ENCODE measurements around the gene RFX1.

RFX1 gene

DNA sequence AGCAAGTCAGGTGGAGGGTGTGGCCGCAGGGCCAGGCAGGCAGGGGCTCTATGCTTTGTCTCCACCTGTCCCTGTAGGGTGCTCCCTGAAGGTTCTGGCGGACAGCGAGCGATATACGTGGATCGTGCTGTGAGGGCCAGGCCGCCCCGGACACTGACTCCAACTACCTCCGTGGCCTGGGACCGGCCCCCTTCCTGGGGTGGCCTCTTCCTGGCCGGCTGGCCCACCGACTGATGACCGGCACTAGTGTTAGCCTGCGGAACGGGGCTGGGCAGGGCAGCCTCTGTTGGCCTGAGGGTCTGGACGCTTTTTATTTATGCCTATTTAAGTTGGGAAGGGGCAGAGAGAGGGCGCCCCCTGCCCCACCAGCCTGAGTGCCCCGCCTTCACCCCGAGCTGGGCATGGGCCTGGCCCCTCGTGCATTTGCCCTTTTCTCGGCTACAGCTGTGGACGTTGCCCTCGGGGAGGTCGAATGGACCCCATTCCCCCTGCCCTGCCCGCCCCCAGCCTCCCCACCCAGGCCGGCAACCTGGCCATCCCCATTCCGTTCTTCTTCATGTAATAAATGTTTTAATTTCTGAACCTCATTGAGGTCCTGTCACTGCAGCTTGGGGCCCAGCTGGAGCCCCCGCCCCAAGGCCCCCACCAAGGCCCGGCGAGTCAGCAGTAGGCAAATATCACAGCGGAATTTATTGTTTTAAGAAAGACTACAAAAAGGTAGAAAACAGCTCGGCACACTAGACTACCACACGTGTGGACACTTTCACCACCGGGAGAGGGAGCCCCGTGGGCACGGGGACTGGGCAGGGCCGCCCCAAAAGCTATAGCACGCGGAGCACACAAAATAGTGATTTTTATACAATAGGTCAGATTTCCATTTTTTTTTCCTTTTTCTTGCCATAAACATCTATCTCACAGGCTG, 45.0 kb downstream of the RFX1 start:
- DNase-seq: no peak

DNA sequence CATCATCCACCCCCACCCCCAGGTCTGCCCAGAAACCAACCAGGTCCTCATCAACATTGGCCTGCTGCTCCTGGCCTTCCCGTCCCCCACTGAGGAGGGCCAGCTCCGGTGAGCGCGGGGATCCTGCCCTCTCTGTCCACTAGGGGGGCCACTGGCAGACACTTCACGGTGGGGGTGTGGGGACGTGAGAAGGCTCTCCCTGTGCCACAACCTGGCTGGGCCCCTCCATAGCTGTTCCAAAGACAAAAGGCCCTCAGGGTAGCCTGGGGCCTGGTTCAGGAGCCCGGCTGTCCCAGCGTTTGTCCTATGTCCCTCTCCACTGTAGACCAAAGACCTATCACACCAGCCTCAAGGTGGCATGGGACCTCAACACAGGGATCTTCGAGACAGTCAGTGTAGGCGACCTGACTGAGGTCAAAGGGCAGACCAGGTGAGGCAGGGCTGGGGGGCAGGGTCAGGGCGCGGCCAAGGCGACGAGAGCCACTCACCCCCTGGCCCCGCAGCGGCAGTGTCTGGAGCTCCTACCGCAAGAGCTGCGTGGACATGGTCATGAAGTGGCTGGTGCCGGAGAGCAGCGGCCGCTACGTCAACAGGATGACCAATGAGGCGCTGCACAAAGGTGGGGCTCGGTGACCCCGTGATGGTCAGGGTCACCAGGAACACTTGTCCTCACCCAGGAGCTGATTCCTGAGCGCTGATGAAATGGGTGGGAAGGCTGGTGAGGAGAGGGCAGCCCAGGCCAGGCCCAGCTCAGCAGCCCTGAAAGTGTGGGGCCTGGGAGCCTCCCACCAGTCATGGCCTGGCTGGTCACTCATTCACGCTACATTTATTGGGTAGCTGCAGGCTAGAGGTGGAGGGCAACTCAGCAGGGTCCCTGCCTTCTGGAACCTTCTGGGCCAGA, 45.9 kb downstream of the RFX1 start:
- DNase-seq: peak in 1 of 2 donors; percentile 26

DNA sequence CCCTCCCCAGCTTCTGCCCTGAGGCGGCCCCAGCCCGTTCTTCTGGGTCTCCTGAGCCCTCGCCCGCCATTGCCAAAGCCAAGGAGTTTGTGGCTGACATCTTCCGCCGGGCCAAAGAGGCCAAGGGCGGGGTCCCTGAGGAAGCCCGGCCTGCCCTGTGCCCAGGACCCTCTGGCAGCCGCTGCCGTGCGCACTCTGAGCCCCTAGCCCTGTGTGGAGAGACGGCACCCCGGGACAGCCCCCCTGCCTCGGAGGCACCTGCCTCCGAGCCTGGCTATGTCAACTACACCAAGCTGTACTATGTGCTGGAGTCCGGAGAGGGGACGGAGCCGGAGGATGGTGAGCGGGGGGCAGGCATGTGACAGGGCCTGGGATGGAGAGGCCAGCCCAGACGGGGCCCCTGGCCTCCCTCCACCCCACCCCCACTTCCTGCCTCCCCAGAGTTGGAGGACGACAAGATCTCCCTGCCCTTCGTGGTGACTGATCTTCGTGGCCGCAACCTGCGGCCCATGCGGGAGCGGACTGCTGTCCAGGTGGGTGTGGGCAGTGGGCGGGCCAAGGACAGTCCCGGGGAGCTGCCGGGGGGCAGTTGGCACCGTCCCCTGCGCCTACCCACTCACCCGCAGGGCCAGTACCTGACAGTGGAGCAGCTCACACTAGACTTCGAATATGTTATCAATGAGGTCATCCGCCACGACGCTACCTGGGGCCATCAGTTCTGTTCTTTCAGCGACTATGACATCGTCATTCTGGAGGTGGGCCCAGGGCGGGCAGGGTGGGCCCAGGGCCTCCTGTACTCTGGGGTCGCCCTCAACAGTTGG, 46.8 kb downstream of the RFX1 start:
- no peak for DNase-seq

DNA sequence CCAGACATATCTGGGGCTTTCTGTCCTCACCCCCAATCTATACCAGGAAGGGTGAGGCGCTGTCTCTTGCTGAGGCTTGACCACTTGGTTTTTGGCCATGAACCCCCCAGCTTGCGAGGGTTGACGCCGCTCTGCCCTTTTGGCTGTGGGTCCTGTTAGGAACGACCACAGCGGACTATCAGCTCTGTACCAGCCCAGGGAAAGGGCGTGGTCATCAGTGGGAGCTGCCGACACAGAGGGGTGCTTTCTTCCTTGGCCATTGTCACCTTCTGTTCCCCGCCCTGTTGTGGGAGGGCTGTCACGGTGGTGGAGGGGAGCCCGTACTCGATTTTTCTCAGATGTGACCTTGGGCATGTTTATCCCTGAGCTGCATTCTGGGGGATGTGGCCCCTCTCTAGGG, 48.1 kb downstream of the RFX1 start:
- no peak for DNase-seq

GRCh38 chr19:13957051-13957450, 49.1 kb downstream of the RFX1 start:
- DNase-seq: no peak

DNA sequence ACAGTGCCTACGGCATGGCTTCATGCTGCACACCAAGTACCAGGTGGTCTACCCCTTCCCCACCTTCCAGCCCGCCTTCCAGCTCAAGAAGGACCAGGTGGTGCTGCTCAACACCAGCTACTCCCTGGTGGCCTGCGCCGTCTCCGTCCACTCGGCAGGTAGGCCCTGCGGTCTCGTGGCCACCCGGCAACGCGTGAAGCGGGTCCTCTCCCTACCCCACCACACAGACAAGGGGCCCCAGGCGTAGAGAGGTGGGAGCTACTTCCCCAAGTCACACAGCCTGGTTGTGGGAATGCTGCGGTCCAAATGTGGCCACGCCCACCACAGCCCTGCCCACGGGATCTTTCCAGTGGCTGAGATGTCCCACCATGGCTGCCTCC, 49.8 kb downstream of the RFX1 start:
- DNase-seq: no peak

DNA sequence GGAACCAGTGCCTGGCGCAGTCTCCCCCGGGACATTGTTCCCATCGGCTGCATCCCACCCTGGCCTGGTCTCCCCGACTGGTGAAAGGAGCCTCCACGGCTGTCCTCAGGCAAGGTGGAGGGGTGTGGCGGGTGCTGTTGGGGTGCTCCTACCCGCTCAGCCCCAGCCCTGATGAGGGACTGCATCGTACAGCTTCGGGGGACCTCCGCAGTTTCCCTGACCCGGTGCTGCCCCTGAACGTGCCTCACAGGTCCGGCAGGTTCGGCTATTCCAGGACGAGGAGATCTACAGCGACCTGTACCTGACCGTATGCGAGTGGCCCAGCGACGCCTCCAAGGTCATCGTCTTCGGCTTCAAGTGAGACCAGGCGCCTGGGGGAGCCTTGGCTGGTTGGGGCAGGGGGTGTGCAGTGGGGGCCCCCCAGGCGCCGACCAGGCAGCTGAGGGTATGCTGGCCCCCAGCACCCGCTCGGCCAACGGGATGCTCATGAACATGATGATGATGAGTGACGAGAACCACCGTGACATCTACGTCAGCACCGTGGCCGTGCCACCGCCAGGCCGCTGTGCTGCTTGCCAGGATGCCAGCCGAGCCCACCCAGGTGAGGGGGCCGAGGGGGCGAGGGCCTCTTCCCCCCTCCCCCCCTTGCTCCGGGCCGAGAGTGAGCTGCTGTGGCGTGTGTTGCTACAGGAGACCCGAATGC, 50.3 kb downstream of the RFX1 start:
- no peak for DNase-seq

GRCh38 chr19:13954185-13954584, 51.9 kb downstream of the RFX1 start:
- DNase-seq: no peak

DNA sequence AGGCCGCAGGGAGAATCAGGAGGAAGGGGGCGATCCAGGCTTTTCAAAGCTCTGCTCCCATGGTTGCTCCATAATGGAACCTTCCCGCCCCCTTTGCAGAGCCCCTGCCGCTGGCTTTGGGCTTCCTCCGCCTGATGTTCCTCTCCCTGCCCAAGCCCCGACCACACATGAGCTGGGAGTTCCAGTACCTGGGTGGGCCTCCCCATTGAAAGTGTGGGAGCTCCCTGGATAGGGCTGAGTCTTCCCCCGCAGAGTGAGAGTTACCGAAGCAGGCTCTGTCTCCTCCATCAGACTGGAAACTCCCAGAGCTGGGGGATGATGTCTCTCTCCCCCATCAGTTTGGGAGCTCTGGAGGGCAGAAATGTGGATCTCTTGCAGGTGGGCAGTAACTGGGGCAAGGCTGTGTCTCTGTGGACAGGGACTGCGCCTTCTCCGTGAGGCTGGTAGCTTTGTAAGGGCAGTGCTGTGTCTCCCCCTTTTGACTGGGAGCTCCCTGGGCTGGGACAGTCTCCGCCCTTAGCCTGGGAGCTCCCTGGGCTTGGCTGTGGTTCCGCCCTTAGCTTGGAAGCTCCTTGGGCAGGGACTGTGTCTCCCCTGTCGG, 53.1 kb downstream of the RFX1 start:
- no peak for DNase-seq

- DNase-seq: peak; percentile 99
Observed at GRCh38 chr19:13952154-13952930, 53.8 kb downstream of the RFX1 start, which contains the start of gene DCAF15. Gene DCAF15 (plus strand): TSS chr19:13952509. CDS start chr19:13952513, 4 bp downstream.

- no peak for DNase-seq
Observed at GRCh38 chr19:13951799-13952153, 54.3 kb downstream of the RFX1 start.

- DNase-seq: no peak
Observed at GRCh38 chr19:13951043-13951442, 55.1 kb downstream of the RFX1 start.

DNA sequence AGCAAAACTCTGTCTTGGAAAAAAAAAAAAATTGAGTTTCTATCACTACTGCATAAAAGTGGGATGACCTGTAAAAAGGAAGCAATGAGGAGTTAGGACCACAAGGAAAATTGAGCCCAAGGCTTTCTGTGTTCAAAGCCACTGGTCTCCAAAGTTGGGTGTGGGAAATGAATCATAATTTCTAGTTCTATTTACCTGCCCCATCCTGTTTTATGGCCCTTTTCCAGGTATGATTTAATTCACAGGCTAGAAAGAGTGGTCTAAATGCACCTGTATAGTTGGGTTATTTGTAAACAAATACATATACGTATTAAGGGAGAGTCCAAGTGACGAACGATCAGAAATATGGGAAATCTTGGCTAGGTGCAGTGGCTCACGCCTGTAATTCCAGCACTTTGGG, 59.7 kb downstream of the RFX1 start:
- DNase-seq: no peak

- DNase-seq: no peak
Observed at GRCh38 chr19:13942023-13942684, 64.0 kb downstream of the RFX1 start.

DNA sequence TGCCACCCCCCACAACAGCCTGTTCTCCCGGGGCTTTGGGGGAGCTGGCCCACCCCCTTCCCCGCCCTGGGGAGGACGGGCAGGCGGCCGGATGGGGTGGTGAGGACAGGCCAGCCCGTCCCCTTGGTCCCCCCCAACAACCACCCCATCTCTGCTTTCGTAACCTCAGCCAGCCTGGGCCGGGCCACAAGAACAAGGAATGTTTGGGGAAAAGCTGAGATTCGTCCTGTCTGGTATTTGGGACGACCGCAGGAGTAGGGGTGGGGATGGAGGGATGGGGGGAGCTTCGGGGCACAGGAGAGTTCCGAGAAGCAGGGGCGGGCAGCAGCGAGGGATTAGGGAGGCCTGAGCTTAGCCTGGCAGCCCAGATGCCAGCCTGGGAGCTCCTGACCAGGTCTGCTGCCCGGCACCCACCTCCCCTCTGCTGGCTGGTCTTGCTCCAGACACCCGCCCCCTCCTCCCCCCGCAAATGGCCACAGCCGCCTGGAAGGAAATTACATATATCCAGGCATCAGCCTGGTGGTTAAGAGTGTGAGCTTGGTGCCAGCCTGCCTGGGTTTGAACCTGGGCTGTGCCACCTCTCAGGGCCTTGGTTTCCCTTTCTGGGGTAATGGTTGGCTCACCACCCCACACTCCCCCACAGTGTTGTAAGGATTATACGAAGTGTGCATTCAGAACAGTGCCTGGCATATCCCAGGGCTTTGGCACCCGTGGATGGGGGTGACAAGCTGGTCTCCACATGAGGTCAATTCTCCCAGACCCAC, 67.6 kb downstream of the RFX1 start, which contains the start of gene PODNL1:
Gene PODNL1, minus strand, starts transcription at position 117 of the 764 bp plus-strand sequence. CDS start 236 bp downstream, outside the sequence.
- no peak for DNase-seq

DNA sequence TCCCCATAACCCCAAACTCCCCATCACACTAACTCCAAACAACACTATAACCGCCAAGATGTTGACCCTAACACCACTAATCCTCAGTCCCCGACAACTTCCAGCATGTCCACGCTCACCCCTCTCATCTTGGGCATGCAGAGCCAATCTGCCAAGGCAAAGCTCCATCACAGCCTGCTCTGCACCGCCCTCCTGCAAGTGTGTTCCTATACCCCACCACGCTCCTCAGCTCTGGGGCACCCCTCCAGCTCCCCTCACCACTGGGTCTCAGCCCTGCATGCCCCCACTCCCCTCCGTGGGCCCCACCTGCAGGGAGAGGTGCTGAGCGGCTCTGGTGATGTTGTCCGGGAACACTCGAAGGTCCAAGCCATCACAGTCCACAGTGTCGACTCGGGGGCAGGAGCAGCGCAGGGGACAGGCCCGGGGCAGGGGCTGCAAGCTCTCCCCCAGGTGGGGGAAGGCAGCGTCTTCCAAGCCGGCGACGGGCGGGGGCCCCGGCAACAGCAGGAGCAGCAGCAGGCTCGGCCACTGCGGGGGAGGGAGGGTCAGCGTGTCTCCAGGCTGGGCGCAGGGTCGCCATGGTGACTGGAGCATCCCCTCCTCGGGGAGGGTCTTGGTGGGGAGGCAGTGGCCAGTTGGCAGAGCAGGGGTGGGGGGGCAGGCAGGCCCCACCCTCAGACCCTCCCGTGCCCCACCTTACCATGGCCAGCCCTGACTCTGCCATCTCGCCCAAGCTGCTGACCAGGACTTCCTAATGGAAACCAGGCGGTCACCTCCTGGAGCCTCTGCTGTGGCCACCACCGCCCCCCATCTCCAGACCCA, 68.4 kb downstream of the RFX1 start:
- no peak for DNase-seq

GRCh38 chr19:13935765-13936510, 70.2 kb downstream of the RFX1 start:
- DNase-seq: no peak

DNA sequence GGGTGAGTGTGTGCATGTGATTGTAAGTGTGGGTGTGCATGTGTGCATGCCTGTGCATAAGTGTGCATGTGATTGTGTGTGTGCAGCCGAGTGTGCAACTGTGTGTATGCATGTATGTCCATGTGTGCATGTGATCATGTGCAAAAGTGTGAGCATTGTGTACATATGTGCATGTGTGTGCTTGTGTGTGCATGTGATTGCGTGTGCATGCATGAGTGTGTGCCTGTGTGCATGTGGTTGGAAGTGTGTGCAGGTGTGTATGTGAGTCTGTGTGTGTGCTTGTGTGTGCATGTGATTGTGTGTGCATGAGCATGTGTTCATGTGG, 71.4 kb downstream of the RFX1 start:
- DNase-seq: no peak

Measured in activated CD4-positive, alpha-beta T cell treated with anti-CD3 and anti-CD28 coated beads for 4 hours (primary cell).